ENCODE data around the gene RPL10.
A peak's percentile ranks its signal among the peaks of the same experiment; 100 is the strongest.

Gene RPL10

GRCh38 chrX:154430916-154431315, 32.7 kb downstream of the RPL10 start:
- no peak for DNase-seq (ENCODE audit: low spot score)

DNA sequence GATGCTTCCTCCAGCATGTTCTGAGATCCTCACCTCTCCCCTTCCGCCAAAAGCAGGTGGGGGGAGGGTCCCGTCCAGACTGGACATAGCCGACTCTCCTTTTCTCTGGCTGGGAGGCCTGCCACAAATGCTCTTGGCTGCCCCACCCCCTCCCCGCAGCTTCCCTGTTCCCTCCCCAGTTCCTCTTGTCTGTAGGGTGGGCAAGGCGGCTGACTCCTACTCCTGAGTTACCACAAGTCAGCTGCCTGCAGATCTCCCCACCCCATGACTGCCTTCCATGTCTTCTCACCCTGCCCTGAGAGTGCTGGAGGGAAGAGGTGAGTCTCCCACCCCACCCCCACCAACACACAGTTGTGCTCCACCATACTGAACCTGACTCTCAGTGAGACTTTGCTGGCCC, 33.2 kb downstream of the RPL10 start:
- DNase-seq (ENCODE audit: low spot score): no peak

- DNase-seq (ENCODE audit: low spot score): no peak
These were observed 34.0 kb downstream of the RPL10 start for GRCh38 chrX:154432210-154432609.

DNA sequence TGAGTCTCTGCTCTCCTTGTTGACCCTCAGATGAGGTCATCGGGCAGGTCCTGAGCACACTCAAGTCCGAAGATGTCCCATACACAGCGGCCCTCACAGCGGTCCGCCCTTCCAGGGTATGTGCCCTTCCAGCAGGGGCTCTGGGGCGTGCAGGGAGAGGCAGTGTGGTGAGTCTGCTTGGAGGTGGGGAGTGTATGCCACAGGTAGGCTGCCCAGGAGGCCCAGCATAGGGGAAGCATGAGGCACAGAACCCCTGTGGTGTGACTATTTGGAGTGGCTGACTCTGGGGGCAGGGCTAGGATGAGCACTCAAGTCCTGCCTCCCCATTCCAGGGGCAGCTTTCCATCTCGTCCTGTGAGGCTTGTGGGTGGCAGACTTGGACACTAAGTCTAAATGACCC, 35.4 kb downstream of the RPL10 start:
- no peak for DNase-seq (ENCODE audit: low spot score)

DNA sequence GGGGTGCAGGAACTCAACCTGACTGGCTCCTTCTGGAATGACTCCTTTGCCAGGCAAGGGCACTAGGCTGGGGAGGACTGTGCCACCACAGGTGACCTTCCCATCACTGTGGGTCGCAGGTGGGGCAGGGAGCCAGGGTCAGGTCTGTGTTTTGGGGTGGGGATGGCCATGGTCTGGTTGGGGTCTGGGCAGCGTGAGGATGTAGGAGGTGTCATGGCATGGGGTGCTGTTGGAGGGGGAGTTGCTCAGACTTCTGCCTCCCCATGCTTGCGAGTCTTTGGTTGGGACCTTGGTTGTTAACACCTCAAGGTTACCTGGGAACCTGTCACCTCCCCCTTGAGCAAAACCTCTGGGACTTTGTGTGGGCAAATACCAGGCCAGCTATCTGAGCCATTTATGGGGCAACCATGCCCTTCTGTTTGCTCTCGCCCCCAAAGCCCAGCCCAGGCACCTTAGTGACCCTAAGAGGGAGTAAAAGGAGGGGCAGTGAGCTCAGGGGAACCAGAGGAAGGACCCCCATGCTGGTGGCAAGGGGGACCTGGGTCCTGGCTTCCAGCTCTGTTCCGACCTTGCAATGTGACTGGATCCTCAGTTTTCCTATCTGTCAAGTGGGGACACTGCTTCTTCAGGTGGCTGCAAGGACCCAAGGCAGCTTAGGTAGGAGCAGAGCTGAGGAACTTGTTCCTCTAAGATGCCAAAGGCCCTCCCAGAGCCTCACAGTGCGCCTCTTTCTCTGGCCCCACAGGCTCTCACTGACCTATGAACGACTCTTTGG, 36.4 kb downstream of the RPL10 start:
- DNase-seq (ENCODE audit: low spot score): no peak

- DNase-seq (ENCODE audit: low spot score): no peak
These were observed 37.1 kb downstream of the RPL10 start for GRCh38 chrX:154435171-154435733.

GRCh38 chrX:154436374-154436982, 38.3 kb downstream of the RPL10 start:
- no peak for DNase-seq (ENCODE audit: low spot score)

GRCh38 chrX:154436983-154437752, 39.0 kb downstream of the RPL10 start, which contains the start of gene GDI1:
TSS of gene GDI1 (plus strand) at chrX:154437154. CDS start at chrX:154437255, 101 bp downstream.
- no peak for DNase-seq (ENCODE audit: low spot score)

DNA sequence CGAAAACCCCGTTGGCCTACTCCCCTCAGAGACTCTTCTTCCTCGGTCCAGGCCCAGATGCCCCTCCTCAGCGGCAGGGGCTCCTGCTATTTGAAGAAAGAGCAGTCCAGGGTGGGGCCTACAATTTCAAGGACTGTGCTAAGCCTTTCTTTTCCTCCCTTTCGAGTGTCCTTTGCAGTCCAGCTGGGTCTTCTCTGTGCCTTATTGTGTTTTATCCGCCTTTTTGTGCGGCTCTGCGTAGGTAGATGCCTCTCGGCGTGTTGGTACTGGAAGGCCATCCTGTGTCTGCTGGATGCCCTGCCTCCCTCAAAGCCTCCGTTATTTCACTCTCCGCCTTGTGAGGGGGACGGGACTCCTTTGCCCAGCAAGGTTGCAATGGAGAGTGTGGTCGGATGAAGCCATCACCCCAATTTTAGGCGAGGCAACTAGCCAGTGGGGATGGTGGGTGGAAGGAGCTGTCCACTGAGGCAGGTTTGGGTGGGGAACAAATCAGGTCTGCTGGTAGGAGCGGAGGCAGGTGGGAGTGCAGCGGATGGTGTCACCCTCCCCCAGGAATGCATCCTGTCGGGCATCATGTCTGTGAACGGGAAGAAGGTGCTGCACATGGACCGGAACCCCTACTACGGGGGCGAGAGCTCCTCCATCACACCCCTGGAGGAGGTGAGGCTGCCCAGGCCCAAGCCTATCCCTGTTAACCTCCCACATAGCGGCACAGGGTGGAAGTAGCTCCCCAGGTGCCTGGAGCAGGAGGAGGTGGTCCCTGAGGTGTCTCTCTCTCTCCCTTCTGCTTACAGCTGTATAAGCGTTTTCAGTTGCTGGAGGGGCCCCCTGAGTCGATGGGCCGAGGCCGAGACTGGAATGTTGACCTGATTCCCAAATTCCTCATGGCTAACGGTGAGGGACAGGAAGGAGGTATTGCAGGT, 40.1 kb downstream of the RPL10 start:
- DNase-seq (ENCODE audit: low spot score): no peak

DNA sequence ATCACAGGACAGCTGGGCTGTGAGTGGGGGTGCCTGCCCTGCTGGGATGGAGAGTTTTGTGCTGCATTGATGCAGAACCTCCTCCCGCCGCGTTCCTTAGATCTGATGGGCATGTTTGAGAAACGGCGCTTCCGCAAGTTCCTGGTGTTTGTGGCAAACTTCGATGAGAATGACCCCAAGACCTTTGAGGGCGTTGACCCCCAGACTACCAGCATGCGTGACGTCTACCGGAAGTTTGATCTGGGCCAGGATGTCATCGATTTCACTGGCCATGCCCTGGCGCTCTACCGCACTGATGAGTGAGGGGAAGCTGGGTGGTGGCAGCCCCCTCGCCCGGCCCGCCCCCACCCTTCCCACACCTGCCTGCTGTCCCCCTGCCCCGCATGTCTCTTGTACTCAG, 41.7 kb downstream of the RPL10 start:
- DNase-seq (ENCODE audit: low spot score): no peak

- no peak for DNase-seq (ENCODE audit: low spot score)
These were observed 42.6 kb downstream of the RPL10 start for GRCh38 chrX:154440623-154441357.

GRCh38 chrX:154441564-154441963, 43.4 kb downstream of the RPL10 start:
- DNase-seq (ENCODE audit: low spot score): no peak

DNA sequence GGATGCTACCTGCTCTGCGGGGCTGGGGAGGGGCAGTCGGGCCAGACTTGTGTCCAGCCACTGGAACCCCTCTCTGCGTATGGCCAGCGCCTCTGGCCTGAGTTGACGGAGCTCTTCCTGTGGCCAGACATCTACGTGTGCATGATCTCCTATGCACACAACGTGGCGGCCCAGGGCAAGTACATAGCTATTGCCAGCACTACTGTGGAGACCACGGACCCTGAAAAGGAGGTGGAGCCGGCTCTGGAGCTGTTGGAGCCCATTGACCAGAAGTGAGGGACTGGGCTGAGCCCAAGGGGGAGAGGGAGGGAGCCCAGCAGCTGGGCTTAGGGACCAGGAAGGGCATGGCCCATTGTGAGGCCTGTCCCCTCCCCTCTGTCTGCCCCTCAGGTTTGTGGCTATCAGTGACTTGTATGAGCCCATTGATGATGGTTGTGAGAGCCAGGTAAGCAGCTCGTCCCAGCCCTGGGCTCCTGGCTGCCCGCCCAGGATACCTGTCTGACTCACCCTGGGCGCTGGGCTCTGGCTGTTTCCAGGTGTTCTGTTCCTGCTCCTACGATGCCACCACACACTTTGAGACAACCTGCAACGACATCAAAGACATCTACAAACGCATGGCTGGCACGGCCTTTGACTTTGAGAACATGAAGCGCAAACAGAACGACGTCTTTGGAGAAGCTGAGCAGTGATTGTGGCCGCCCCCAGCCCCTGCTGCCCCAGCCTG, 44.0 kb downstream of the RPL10 start:
- no peak for DNase-seq (ENCODE audit: low spot score)

- no peak for DNase-seq (ENCODE audit: low spot score)
These were observed 45.3 kb downstream of the RPL10 start for GRCh38 chrX:154443479-154443910.

GRCh38 chrX:154443992-154444754, 46.0 kb downstream of the RPL10 start, which contains the start of gene FAM50A:
TSS of gene FAM50A (plus strand) at chrX:154444141. CDS start at chrX:154444236, 95 bp downstream.
- DNase-seq (ENCODE audit: low spot score): peak; percentile 74

DNA sequence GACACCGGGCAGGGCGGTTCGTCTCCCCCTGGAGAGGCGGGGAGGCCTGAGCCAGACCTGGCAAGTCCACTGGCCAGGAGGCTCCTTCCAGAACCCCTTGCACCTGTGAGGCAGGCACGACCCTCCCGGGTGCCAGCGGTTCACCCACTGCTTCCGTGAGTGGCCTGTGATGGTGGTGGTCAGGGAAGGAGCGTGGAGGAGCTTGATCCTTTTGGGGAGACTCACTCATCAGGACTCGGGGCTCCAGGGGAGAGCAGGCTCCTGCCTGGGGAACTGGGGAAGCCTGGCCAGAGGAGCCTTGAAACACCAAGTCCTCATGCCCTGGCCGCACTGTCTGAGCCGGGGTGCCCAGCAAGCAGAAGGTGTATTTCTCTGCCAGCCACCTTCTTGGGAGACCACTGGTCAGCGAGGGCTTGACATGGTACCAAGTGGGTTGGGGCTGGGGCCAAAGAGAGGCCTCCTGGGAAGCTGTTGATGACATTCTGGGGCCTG, 46.6 kb downstream of the RPL10 start:
- no peak for DNase-seq (ENCODE audit: low spot score)

DNA sequence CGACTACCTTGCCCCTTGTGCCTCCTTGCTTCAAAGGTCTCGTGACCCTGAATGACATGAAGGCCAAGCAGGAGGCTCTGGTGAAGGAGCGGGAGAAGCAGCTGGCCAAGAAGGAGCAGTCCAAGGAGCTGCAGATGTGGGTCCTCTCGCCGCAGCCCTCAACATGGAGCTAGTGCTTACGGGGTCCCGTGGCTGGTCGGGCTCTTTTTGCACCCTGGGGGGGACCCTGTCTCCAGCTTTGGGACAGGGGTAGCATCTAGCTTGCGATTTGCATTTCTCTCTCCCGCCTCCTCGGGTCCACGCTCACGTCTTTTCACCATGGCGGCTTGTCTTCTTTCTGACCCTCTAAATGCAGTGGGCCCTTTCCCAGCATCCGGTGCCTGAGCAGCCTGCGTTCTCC, 47.6 kb downstream of the RPL10 start:
- no peak for DNase-seq (ENCODE audit: low spot score)

DNA sequence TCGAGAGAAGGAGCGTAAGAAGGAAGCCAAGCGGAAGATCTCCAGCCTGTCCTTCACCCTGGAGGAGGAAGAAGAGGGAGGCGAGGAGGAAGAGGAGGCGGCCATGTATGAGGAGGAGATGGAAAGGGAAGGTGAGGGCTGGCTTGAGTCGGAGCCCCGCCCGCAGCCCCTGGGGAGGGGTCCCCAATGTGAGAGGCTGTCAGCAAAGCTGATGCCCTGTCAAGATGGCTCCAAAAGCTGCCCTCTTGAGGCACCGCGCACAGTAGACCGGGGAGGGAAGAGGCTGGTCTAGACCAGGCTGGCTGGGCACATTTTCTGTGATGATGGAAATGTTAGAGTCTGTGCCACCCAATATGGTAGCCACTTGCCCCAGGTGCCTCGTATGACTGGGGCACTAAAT, 48.3 kb downstream of the RPL10 start:
- no peak for DNase-seq (ENCODE audit: low spot score)

DNA sequence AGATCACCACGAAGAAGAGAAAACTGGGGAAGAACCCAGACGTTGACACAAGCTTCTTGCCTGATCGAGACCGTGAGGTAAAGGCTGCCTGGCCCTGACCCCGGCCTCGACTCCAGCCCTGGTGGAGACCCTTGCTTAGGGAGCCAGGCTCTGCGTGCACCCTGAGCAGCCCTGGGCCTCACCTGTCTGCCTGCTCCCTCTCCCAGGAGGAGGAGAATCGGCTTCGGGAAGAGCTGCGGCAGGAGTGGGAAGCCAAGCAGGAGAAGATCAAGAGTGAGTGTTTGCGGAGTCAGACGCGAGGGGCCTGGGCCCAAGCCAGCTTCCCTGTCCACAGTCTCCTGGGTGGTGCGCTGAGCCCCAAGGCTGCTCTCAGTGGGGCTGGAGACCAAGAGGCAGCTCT, 50.3 kb downstream of the RPL10 start:
- DNase-seq (ENCODE audit: low spot score): no peak

Data from globus pallidus (tissue), 1 donor.